ENCODE data around the gene FMN1. TPM values are rescaled to one million over a fixed set of nuclear protein-coding genes. Genes with fewer than 3 reads are reported as not detected.

Gene FMN1
- total RNA-seq, 1 experiment from 2014 or later = 1.2 TPM

GRCh38 chr15:32922541-32922940, 272.0 kb downstream of the FMN1 start:
- no peaks in the 10 kb centered on the region for H3K36me3 Mint-ChIP-seq (ENCODE audit: insufficient read depth, unreplicated experiment)
- ChIA-PET CTCF (interaction anchor here (1.4 to 2.4 kb wide), 3 partner anchors 14 to 259 kb away, joined by 5 to 11 read pairs (median 5); no protein-coding TSS in a partner anchor), POLR2A (no interaction called here)
- no peaks in the 10 kb centered on the region for H3K27me3 Mint-ChIP-seq (ENCODE audit: insufficient read depth, unreplicated experiment)
- intact Hi-C loops (cut with micrococcal nuclease) = no loop called here
- no peak for DNase-seq (ENCODE audit: unreplicated experiment)
- H3K27ac Mint-ChIP-seq (ENCODE audit: low read depth, unreplicated experiment) = no peak overlapping the region
- no peaks in the 10 kb centered on the region for H3K9me3 Mint-ChIP-seq (ENCODE audit: unreplicated experiment)
- H3K4me1 Mint-ChIP-seq (ENCODE audit: insufficient read depth, unreplicated experiment) = no peaks in the 10 kb centered on the region
- no peak overlapping the region for H3K4me3 Mint-ChIP-seq (ENCODE audit: unreplicated experiment)
- TF ChIP-seq, protein P1, sequence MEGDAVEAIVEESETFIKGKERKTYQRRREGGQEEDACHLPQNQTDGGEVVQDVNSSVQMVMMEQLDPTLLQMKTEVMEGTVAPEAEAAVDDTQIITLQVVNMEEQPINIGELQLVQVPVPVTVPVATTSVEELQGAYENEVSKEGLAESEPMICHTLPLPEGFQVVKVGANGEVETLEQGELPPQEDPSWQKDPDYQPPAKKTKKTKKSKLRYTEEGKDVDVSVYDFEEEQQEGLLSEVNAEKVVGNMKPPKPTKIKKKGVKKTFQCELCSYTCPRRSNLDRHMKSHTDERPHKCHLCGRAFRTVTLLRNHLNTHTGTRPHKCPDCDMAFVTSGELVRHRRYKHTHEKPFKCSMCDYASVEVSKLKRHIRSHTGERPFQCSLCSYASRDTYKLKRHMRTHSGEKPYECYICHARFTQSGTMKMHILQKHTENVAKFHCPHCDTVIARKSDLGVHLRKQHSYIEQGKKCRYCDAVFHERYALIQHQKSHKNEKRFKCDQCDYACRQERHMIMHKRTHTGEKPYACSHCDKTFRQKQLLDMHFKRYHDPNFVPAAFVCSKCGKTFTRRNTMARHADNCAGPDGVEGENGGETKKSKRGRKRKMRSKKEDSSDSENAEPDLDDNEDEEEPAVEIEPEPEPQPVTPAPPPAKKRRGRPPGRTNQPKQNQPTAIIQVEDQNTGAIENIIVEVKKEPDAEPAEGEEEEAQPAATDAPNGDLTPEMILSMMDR (IDR thresholded peaks at IDR 0.05; ENCODE audit: unreplicated experiment) = no peak
- BruUV-seq (replicated peaks) = no TSS peak

GRCh38 chr15:32919749-32920414, 274.6 kb downstream of the FMN1 start:
- no TSS peak for BruUV-seq (replicated peaks)
- Mint-ChIP-seq H3K4me3 (ENCODE audit: unreplicated experiment) (no peak overlapping the region), H3K9me3 (ENCODE audit: unreplicated experiment) (no peaks in the 10 kb centered on the region), H3K4me1 (ENCODE audit: insufficient read depth, unreplicated experiment) (no peaks in the 10 kb centered on the region), H3K27ac (ENCODE audit: low read depth, unreplicated experiment) (no peak overlapping the region), H3K36me3 (ENCODE audit: insufficient read depth, unreplicated experiment) (no peaks in the 10 kb centered on the region), H3K27me3 (ENCODE audit: insufficient read depth, unreplicated experiment) (no peaks in the 10 kb centered on the region)
- DNase-seq (ENCODE audit: unreplicated experiment) = peak; percentile 18
- intact Hi-C loops (cut with micrococcal nuclease) = no loop called here
- ChIA-PET POLR2A (interaction anchor here (0.6 kb wide), 1 partner anchor 11 kb away, joined by 3 read pairs; no protein-coding TSS in a partner anchor), CTCF (interaction anchor here (1.0 kb wide), 1 partner anchor 15 kb away, joined by 4 read pairs; no protein-coding TSS in a partner anchor)
- TF ChIP-seq, protein P1 (IDR thresholded peaks at IDR 0.05; ENCODE audit: unreplicated experiment) = no peak

DNA sequence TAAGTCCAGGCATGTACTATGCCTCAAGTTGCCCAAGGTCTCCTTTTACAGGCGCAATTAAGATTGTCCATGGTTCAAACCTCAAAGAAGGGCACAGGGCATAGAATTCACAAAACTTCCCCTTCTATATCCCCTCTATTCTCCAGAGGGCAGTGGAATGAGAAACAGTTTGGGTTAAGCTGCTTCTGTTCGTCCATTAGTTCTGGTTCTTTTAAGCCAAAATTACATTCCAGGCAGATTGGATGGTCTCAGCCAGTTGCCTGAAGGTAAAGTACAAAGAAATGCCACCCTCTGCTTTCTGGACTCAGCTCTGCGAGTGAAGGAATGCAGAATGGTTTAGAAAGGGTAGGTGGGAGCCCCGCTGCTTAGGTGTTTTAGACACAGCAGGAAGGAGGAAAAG, 276.0 kb downstream of the FMN1 start:
- TF ChIP-seq, protein P1 (IDR thresholded peaks at IDR 0.05; ENCODE audit: unreplicated experiment) = no peak
- H3K4me3 Mint-ChIP-seq (ENCODE audit: unreplicated experiment) = no peak overlapping the region
- CTCF ChIA-PET = interaction anchor here (0.6 to 1.3 kb wide), 4 partner anchors 10 to 237 kb away, joined by 3 read pairs; no protein-coding TSS in a partner anchor

DNA sequence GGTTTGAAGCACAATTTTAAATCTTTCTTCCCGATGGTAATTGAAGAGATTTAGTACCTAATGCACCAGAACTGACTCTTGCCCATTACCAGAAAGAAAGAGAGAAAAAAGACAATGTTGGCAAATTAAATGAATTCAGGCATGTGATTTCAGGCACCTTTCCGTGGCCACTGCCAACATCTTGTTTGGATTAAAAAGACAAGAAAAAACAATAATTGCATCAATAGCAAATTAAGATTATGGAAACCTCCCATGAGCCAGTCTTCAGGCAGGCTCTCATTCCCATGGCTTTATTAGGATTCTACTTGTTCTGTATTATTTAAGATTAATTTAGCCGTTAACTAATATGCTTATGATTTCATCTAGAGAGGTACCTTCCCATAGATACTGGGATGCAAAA, 283.7 kb downstream of the FMN1 start:
- no TSS peak for BruUV-seq (replicated peaks)
- Mint-ChIP-seq H3K4me1 (ENCODE audit: insufficient read depth, unreplicated experiment) (no peaks in the 10 kb centered on the region), H3K4me3 (ENCODE audit: unreplicated experiment) (no peak overlapping the region), H3K36me3 (ENCODE audit: insufficient read depth, unreplicated experiment) (no peaks in the 10 kb centered on the region), H3K9me3 (ENCODE audit: unreplicated experiment) (no peaks in the 10 kb centered on the region), H3K27me3 (ENCODE audit: insufficient read depth, unreplicated experiment) (no peaks in the 10 kb centered on the region), H3K27ac (ENCODE audit: low read depth, unreplicated experiment) (no peak overlapping the region)
- TF ChIP-seq, protein P1 (IDR thresholded peaks at IDR 0.05; ENCODE audit: unreplicated experiment) = no peak
- ChIA-PET CTCF (interaction anchor here (0.7 kb wide), 1 partner anchor 145 kb away, joined by 3 read pairs; no protein-coding TSS in a partner anchor), POLR2A (no interaction called here)
- intact Hi-C loops (cut with micrococcal nuclease) = no loop called here
- DNase-seq (ENCODE audit: unreplicated experiment) = no peak

More for the DNA sequence above, 276.0 kb downstream of the FMN1 start:
- intact Hi-C loops (cut with micrococcal nuclease) = no loop called here
- H3K27me3 Mint-ChIP-seq (ENCODE audit: insufficient read depth, unreplicated experiment) = no peaks in the 10 kb centered on the region
- POLR2A ChIA-PET = no interaction called here
- H3K9me3 Mint-ChIP-seq (ENCODE audit: unreplicated experiment) = no peaks in the 10 kb centered on the region
- no peaks in the 10 kb centered on the region for H3K36me3 Mint-ChIP-seq (ENCODE audit: insufficient read depth, unreplicated experiment)
- H3K4me1 Mint-ChIP-seq (ENCODE audit: insufficient read depth, unreplicated experiment) = no peaks in the 10 kb centered on the region
- BruUV-seq (replicated peaks) = no TSS peak
- no peak for DNase-seq (ENCODE audit: unreplicated experiment)
- H3K27ac Mint-ChIP-seq (ENCODE audit: low read depth, unreplicated experiment) = no peak overlapping the region

Measured in MCF 10A (cell line).